WI38 (cell line): ENCODE results near the gene UMAD1.

Source experiments
- H3K4me3 ChIP-seq: 2 replicates; pipeline ENCODE4 v1.5.1; 2011; ENCODE audit warnings: low read depth, mild to moderate bottlenecking, control low read depth, low read length
- TF ChIP-seq, protein P1 (sequence below): IDR thresholded peaks from 2 replicates; pipeline ENCODE4 v1.5.1; 2012; ENCODE audit warnings: low read depth, mild to moderate bottlenecking, control low read depth, low read length

Gene UMAD1

DNA sequence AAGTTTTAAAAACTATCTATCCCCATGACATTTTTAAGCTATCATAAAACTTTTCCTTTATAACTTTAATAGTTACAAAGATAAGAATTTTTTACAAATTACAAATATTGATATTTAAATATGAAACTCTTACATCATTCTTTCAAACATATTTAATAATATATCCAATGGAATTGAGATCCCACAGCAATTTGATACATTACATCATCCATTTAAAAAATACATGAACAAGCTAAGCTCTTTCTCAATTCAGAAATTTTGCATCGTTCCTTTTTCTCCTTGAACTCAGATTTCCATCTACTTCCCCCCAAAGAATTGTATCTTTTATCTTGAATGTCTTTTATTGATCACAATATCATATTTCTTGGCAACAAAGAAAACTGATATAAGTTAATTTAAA is 209.6 kb downstream of the UMAD1 start:
- TF ChIP-seq, protein P1, sequence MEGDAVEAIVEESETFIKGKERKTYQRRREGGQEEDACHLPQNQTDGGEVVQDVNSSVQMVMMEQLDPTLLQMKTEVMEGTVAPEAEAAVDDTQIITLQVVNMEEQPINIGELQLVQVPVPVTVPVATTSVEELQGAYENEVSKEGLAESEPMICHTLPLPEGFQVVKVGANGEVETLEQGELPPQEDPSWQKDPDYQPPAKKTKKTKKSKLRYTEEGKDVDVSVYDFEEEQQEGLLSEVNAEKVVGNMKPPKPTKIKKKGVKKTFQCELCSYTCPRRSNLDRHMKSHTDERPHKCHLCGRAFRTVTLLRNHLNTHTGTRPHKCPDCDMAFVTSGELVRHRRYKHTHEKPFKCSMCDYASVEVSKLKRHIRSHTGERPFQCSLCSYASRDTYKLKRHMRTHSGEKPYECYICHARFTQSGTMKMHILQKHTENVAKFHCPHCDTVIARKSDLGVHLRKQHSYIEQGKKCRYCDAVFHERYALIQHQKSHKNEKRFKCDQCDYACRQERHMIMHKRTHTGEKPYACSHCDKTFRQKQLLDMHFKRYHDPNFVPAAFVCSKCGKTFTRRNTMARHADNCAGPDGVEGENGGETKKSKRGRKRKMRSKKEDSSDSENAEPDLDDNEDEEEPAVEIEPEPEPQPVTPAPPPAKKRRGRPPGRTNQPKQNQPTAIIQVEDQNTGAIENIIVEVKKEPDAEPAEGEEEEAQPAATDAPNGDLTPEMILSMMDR = no peak
- no peak overlapping the region for H3K4me3 ChIP-seq

DNA sequence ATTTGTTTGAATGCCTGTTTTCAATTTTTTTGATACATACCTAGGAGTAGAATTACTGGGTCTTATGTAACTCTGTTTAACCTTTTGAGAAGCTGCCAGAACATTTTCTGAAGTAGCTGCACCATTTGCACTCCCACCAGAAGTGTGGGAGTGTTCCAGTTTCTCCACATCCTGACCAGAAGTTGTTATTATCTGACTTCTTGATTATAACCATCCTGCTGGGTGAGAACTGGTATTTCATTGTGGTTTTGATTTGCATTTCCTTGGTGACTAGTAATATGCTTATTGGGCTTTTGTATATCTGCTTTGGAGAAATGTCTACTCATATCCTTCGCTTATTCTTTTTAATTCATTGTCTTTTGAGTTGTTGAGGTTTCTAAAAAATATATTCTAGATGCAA is 210.8 kb downstream of the UMAD1 start:
- H3K4me3 ChIP-seq = no peak overlapping the region
- TF ChIP-seq, protein P1 = no peak

DNA sequence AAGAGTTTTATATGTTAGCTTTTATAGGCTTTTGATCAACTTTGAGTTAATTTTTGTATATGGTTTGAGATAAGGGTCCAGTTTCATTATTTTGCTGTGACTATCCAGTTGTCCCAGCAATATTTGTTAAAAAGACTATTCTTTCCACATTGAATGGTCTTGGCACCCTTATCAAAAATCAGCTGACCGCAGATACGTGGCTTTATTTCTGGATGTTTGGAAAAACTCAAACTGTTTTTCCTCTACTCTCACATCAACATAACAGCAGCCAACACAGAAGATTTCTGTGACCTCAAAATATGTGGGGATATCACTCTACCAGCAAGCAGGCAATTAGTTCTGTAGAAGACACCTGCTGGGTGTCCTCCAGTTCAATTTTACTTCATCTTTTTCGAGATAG is 211.4 kb downstream of the UMAD1 start:
- no peak overlapping the region for H3K4me3 ChIP-seq
- TF ChIP-seq, protein P1 = no peak

GRCh38 chr7:7857143-7857583 is 216.6 kb downstream of the UMAD1 start:
- TF ChIP-seq, protein P1 = no peak
- H3K4me3 ChIP-seq = no peak overlapping the region

- no peak overlapping the region for H3K4me3 ChIP-seq
- TF ChIP-seq, protein P1 = no peak
Observed at GRCh38 chr7:7858559-7858958, 218.0 kb downstream of the UMAD1 start.

- no peak overlapping the region for H3K4me3 ChIP-seq
- TF ChIP-seq, protein P1 = no peak
Observed at GRCh38 chr7:7859411-7859810, 218.9 kb downstream of the UMAD1 start.

- TF ChIP-seq, protein P1 = no peak
- no peak overlapping the region for H3K4me3 ChIP-seq
Observed at GRCh38 chr7:7861211-7861633, 220.7 kb downstream of the UMAD1 start.
